ENCODE measurements around the gene DNAH12. TPM values are rescaled to one million over a fixed set of nuclear protein-coding genes. Genes with fewer than 3 reads are reported as not detected.

The DNAH12 gene
- total and polyA plus RNA-seq, 8 donors: 0.61 to 10.4 (median 5.4) TPM

DNA sequence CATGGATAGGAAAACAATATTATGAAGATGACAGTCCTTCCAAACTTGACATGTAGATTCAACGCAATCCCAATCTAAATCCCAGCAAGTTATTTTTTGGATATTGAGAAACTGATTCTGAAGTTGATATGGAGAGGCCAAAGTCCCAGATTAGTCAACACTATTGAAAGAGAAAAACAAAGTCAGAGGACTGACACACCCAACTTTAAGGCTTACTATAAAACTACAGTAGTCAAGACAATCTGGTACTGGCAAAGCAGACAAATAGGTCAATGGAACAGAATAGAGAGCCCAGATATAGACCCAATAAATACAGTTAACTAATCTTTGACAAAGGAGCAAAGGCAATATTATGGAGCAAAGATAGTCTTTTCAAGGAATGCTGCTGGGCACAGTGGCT, 132.4 kb downstream of the DNAH12 start:
- intact Hi-C loops (cut with DNase I): no loop called here

DNA sequence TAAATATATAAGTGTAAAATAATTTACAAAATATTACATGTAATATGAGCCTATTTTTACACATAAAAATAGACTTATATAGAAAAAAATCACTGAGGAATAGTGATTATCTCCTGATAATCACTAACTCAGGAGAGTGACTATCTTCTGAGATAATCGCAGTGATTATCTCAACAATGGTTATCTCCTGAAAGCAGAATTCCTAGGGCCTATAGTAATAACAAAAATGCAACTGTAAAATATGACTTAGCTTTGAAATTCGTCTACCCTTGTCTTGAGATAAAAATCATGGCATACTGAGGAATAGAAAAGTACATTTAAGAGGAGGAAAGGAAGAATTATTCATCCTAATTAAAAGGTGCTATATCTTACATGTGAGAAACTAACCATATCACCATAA, 134.7 kb downstream of the DNAH12 start:
- H3K27ac ChIP-seq: no peak overlapping the region
- H3K9me3 ChIP-seq: peaks cover 0 to 2% of the 10 kb centered on the region in 2 donors
- no peaks in the 10 kb centered on the region for H3K27me3 ChIP-seq
- H3K4me1 ChIP-seq: no peaks in the 10 kb centered on the region
- H3K36me3 ChIP-seq: no peaks in the 10 kb centered on the region
- no peak for TF ChIP-seq CTCF (IDR thresholded peaks at IDR 0.05)
- DNase-seq: no peak
- intact Hi-C loops (cut with DNase I): no loop called here
- no peak overlapping the region for H3K4me3 ChIP-seq
- ATAC-seq: no peak

More for the DNA sequence above, 132.4 kb downstream of the DNAH12 start:
- Histone ChIP-seq H3K9me3 (peaks cover 0 to 2% of the 10 kb centered on the region in 2 donors), H3K27ac (no peak overlapping the region), H3K4me3 (no peak overlapping the region), H3K4me1 (no peaks in the 10 kb centered on the region), H3K36me3 (no peaks in the 10 kb centered on the region), H3K27me3 (no peaks in the 10 kb centered on the region)
- ATAC-seq (no peak), DNase-seq (no peak)
- TF ChIP-seq CTCF (IDR thresholded peaks at IDR 0.05): no peak

GRCh38 chr3:57402675-57403074, 141.5 kb downstream of the DNAH12 start:
- no peak for TF ChIP-seq CTCF (IDR thresholded peaks at IDR 0.05)
- no peak for ATAC-seq

GRCh38 chr3:57397175-57398026, 146.7 kb downstream of the DNAH12 start:
- Histone ChIP-seq H3K4me1 (no peaks in the 10 kb centered on the region), H3K4me3 (no peak overlapping the region), H3K27ac (no peak overlapping the region), H3K27me3 (no peaks in the 10 kb centered on the region), H3K9me3 (no peaks in the 10 kb centered on the region), H3K36me3 (no peaks in the 10 kb centered on the region)
- ATAC-seq (peak; percentile 99), DNase-seq (peak in 2 of 4 donors; percentile 2 to 35)
- TF ChIP-seq CTCF (IDR thresholded peaks at IDR 0.05): peak; percentile 74
- intact Hi-C loops (cut with DNase I): no loop called here

More at GRCh38 chr3:57402675-57403074, 141.5 kb downstream of the DNAH12 start:
- intact Hi-C loops (cut with DNase I): no loop called here
- no peaks in the 10 kb centered on the region for H3K4me1 ChIP-seq
- no peaks in the 10 kb centered on the region for H3K27me3 ChIP-seq
- DNase-seq: no peak
- no peaks in the 10 kb centered on the region for H3K36me3 ChIP-seq
- no peaks in the 10 kb centered on the region for H3K9me3 ChIP-seq
- H3K4me3 ChIP-seq: no peak overlapping the region
- H3K27ac ChIP-seq: no peak overlapping the region

GRCh38 chr3:57393977-57394376, 150.2 kb downstream of the DNAH12 start:
- Histone ChIP-seq H3K4me1 (no peaks in the 10 kb centered on the region), H3K27ac (no peak overlapping the region), H3K27me3 (no peaks in the 10 kb centered on the region), H3K36me3 (no peaks in the 10 kb centered on the region), H3K9me3 (no peaks in the 10 kb centered on the region), H3K4me3 (no peak overlapping the region)
- TF ChIP-seq CTCF (IDR thresholded peaks at IDR 0.05): no peak
- DNase-seq (no peak), ATAC-seq (no peak)
- intact Hi-C loops (cut with DNase I): no loop called here

Data from left lung (tissue), 10 donors.